Fibroblast of lung (primary cell): ENCODE results near the gene TRIM23. TPM values are rescaled to one million over a fixed set of nuclear protein-coding genes. Genes with fewer than 3 reads are reported as not detected.

Experiments
- DNase-seq, 2 donors: peaks; one replicate each; pipeline versions ENCODE4 v3.0.0 to v3.0.0-alpha.2; 2010; ENCODE audit warnings: low read depth in 2 of 2
- H2AFZ ChIP-seq: 2 replicates; pipeline ENCODE4 v1.5.1; 2012; ENCODE audit warnings: low read length, control low read depth, inconsistent platforms
- H3K27ac ChIP-seq: 2 replicates; pipeline ENCODE4 v1.5.1; 2011; ENCODE audit warnings: low read length, control low read depth; ENCODE audit not compliant: insufficient read depth
- H3K27me3 ChIP-seq: 2 replicates; pipeline ENCODE4 v1.5.1; 2011; ENCODE audit warnings: mild to moderate bottlenecking, low read length; ENCODE audit not compliant: control insufficient read depth, insufficient read depth
- H3K36me3 ChIP-seq: 2 replicates; pipeline ENCODE4 v1.5.1; 2011; ENCODE audit warnings: low read length; ENCODE audit not compliant: control insufficient read depth, insufficient read depth
- H3K4me1 ChIP-seq: 2 replicates; pipeline ENCODE4 v1.5.1; 2011; ENCODE audit warnings: low read length; ENCODE audit not compliant: control insufficient read depth, insufficient read depth; ENCODE audit errors: extremely low read depth
- H3K4me2 ChIP-seq: 2 replicates; pipeline ENCODE4 v1.5.1; 2011; ENCODE audit warnings: low read length, control low read depth; ENCODE audit not compliant: insufficient read depth; ENCODE audit errors: extremely low read depth
- H3K4me3 ChIP-seq, 4 experiments: fragments of 200-600 bp in 1 of 4; sonication (generic) in 1 of 4; replicated peaks in 1 of 4; 2 replicates each; pipeline ENCODE4 v1.5.1; 2011 to 2016; ENCODE audit warnings: low read length in 4 of 4, low read depth in 3 of 4, mild to moderate bottlenecking in 3 of 4, control low read depth in 2 of 4, inconsistent platforms in 1 of 4, mixed read lengths in 1 of 4; ENCODE audit not compliant: insufficient read depth in 1 of 4; ENCODE audit errors: control extremely low read depth in 1 of 4
- H3K79me2 ChIP-seq: 2 replicates; pipeline ENCODE4 v1.5.1; 2012; ENCODE audit warnings: mild to moderate bottlenecking, low read length, inconsistent platforms; ENCODE audit not compliant: control insufficient read depth, insufficient read depth
- H3K9ac ChIP-seq: 2 replicates; pipeline ENCODE4 v1.5.1; 2011; ENCODE audit warnings: mild to moderate bottlenecking, low read length, control low read depth; ENCODE audit not compliant: insufficient read depth
- H3K9me3 ChIP-seq: 2 replicates; pipeline ENCODE4 v1.5.1; 2012; ENCODE audit warnings: low read depth, low read length; ENCODE audit not compliant: control insufficient read depth, insufficient read depth
- H4K20me1 ChIP-seq: 2 replicates; pipeline ENCODE4 v1.5.1; 2011; ENCODE audit warnings: low read length; ENCODE audit not compliant: control insufficient read depth, insufficient read depth; ENCODE audit errors: extremely low read depth
- EZH2 ChIP-seq: IDR thresholded peaks from 2 replicates; pipeline ENCODE4 v1.5.1; 2012; ENCODE audit warnings: low read length, control low read depth, mild to moderate bottlenecking; ENCODE audit errors: missing control alignments
- polyA plus RNA-seq, 2 donors: library from polyadenylated mRNA; depleted of rRNA in 1 of 2; stranded (reverse) in 1 of 2; unstranded in 1 of 2; fragments of >200 nt; gene quantifications; 2 replicates each; pipeline ENCODE4 v1.2.1, GENCODE V29; 2011 to 2012; ENCODE audit warnings: missing spikeins in 1 of 2
- total RNA-seq: library from RNA; depleted of rRNA; stranded (reverse); fragments of >200 nt; gene quantifications from 2 replicates; pipeline ENCODE4 v1.2.1, GENCODE V29; 2014
- TF ChIP-seq, protein P1 (sequence below), 2 donors: IDR thresholded peaks in 1 of 2; conservative IDR thresholded peaks in 1 of 2; 1 replicate in 1 of 2; 2 replicates in 1 of 2; pipeline ENCODE4 v1.5.1; 2011 to 2012; ENCODE audit warnings: low read length in 2 of 2, control low read depth in 1 of 2, inconsistent platforms in 1 of 2, low read depth in 1 of 2, mild to moderate bottlenecking in 1 of 2

The TRIM23 gene
- total and polyA plus RNA-seq, 2 donors (not counting 1 experiment from before 2014, with no cell fraction given), result 14.1 to 48.6 TPM

DNA sequence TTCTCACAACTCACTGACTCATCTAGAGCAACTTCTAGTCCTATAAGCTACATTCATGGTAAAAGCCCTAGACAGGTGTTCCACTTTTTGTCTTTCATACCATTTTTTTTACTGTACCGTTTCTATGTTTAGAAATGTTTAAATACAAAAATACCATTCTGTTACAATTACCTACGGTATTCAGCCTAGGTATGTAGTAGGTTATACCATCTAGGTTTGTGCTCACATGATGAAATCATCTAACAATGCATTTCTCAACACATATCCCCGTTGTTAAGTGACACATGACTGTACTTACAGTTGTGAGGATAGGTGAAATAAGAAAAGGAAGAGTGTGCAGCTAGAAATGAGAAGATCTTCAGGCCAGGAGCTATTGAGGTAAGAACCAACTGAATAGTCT lies 67.4 kb downstream of the TRIM23 start:
- Histone ChIP-seq H3K4me3 (no peak overlapping the region), H3K9me3 (no peaks in the 10 kb centered on the region), H3K36me3 (no peaks in the 10 kb centered on the region), H3K4me1 (no peaks in the 10 kb centered on the region), H3K79me2 (peaks cover 18% of the 10 kb centered on the region), H4K20me1 (no peaks in the 10 kb centered on the region), H3K27me3 (no peaks in the 10 kb centered on the region), H3K9ac (no peak overlapping the region), H3K27ac (no peak overlapping the region), H2AFZ (no peak overlapping the region), H3K4me2 (no peak overlapping the region)
- TF ChIP-seq, protein P1, sequence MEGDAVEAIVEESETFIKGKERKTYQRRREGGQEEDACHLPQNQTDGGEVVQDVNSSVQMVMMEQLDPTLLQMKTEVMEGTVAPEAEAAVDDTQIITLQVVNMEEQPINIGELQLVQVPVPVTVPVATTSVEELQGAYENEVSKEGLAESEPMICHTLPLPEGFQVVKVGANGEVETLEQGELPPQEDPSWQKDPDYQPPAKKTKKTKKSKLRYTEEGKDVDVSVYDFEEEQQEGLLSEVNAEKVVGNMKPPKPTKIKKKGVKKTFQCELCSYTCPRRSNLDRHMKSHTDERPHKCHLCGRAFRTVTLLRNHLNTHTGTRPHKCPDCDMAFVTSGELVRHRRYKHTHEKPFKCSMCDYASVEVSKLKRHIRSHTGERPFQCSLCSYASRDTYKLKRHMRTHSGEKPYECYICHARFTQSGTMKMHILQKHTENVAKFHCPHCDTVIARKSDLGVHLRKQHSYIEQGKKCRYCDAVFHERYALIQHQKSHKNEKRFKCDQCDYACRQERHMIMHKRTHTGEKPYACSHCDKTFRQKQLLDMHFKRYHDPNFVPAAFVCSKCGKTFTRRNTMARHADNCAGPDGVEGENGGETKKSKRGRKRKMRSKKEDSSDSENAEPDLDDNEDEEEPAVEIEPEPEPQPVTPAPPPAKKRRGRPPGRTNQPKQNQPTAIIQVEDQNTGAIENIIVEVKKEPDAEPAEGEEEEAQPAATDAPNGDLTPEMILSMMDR (conservative IDR thresholded peaks at IDR 0.05 in 1 of 2, IDR thresholded peaks at IDR 0.05 in 1 of 2; ENCODE audit: low read depth in 1 of 2, low read length in 2 of 2), result no peak
- TF ChIP-seq EZH2, result no peak
- DNase-seq, result no peak

DNA sequence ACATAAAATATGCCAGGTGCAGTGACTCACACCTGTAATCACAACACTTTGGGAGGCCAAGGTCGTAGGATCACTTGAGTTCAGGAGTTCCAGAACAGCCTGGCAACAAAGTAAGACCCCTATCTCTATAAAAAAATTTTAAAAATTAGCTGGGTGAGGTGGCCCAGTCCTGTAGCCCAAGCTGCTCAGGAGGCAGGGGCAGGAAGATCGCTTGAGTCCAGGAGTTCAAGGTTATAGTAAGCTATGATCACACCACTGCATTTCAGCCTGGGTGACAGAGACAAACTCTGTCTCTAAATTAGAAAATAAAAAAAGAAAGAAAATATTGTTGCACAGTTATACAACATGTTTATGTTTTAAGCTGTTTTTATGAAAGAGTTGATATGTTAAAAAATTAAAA lies 68.0 kb downstream of the TRIM23 start:
- no peak overlapping the region for H3K27ac ChIP-seq

DNA sequence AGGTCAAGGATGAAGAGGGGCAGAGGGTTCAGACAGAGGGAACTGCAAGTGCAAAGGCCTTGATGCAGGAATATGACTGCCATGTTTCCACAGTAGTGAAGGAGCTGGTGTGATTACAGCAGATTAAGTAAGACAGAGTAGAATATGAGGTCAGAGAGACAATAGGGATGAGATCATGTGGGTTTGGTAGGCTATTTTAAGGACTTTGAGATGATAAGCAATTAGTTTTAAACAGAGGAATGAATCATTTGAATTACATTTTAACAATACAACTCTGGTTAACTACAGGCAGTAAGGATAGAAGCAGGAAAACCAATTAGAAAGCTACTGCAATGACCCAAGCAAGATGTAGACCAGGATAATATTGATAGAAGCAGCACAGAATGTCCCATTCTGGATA lies 68.8 kb downstream of the TRIM23 start:
- H3K4me3 ChIP-seq, result no peak overlapping the region
- no peaks in the 10 kb centered on the region for H4K20me1 ChIP-seq
- peak overlapping the region; percentile 56 for H2AFZ ChIP-seq
- H3K36me3 ChIP-seq, result no peaks in the 10 kb centered on the region
- no peak overlapping the region for H3K27ac ChIP-seq
- no peak overlapping the region for H3K9ac ChIP-seq
- no peak overlapping the region for H3K4me2 ChIP-seq
- no peak for TF ChIP-seq EZH2
- TF ChIP-seq, protein P1 (conservative IDR thresholded peaks at IDR 0.05 in 1 of 2, IDR thresholded peaks at IDR 0.05 in 1 of 2; ENCODE audit: low read depth in 1 of 2, low read length in 2 of 2), result no peak
- H3K27me3 ChIP-seq, result no peaks in the 10 kb centered on the region
- H3K9me3 ChIP-seq, result no peaks in the 10 kb centered on the region
- peak; percentile 20 to 21 for DNase-seq
- H3K4me1 ChIP-seq, result no peaks in the 10 kb centered on the region
- H3K79me2 ChIP-seq, result peaks cover 8% of the 10 kb centered on the region

More for the DNA sequence above, 68.0 kb downstream of the TRIM23 start:
- TF ChIP-seq EZH2, result no peak
- TF ChIP-seq, protein P1 (conservative IDR thresholded peaks at IDR 0.05 in 1 of 2, IDR thresholded peaks at IDR 0.05 in 1 of 2; ENCODE audit: low read depth in 1 of 2, low read length in 2 of 2), result no peak
- no peaks in the 10 kb centered on the region for H3K4me1 ChIP-seq
- DNase-seq, result no peak
- no peaks in the 10 kb centered on the region for H3K9me3 ChIP-seq
- no peak overlapping the region for H3K9ac ChIP-seq
- no peaks in the 10 kb centered on the region for H3K36me3 ChIP-seq
- H3K4me3 ChIP-seq, result no peak overlapping the region
- H2AFZ ChIP-seq, result no peak overlapping the region
- H3K79me2 ChIP-seq, result peaks cover 14% of the 10 kb centered on the region
- H4K20me1 ChIP-seq, result no peaks in the 10 kb centered on the region
- no peaks in the 10 kb centered on the region for H3K27me3 ChIP-seq
- H3K4me2 ChIP-seq, result no peak overlapping the region
